Neural crest cell (in vitro differentiated cells): ENCODE data around the gene RNF220. TPM values are rescaled to one million over a fixed set of nuclear protein-coding genes. Genes with fewer than 3 reads are reported as not detected.

Source experiments
- DNase-seq: peaks from one replicate; pipeline ENCODE4 v3.0.0; 2021; ENCODE audit warnings: low read depth, mixed read lengths, low spot score
- H3K27ac Mint-ChIP-seq: one replicate; pipeline ENCODE4 v1.8.0; 2021; ENCODE audit warnings: mild to moderate bottlenecking, mixed read lengths; ENCODE audit not compliant: unreplicated experiment
- H3K27me3 Mint-ChIP-seq: 2 replicates; pipeline ENCODE4 v1.8.0; 2021; ENCODE audit warnings: low read depth, mild to moderate bottlenecking, mixed read lengths
- H3K36me3 Mint-ChIP-seq: 2 replicates; pipeline ENCODE4 v1.8.0; 2021; ENCODE audit warnings: low read depth, mild to moderate bottlenecking, mixed read lengths
- H3K4me1 Mint-ChIP-seq: 2 replicates; pipeline ENCODE4 v1.8.0; 2021; ENCODE audit warnings: mixed read lengths
- H3K4me3 Mint-ChIP-seq: one replicate; pipeline ENCODE4 v1.8.0; 2021; ENCODE audit warnings: mild to moderate bottlenecking, mixed read lengths
- H3K9me3 Mint-ChIP-seq: 2 replicates; pipeline ENCODE4 v1.8.0; 2021; ENCODE audit warnings: mixed read lengths
- total RNA-seq: library from RNA; stranded (reverse); gene quantifications from 2 replicates; pipeline ENCODE4 v1.2.1, GENCODE V29; 2021
- TF ChIP-seq, protein P1 (sequence below): fragments of 200-600 bp; sonication (generic); conservative IDR thresholded peaks from 2 replicates; pipeline ENCODE4 v1.5.0; 2021; ENCODE audit warnings: antibody characterized with exemption, mild to moderate bottlenecking

RNF220 gene
- total RNA-seq, 1 donor from 2014 or later, result 96.7 TPM

DNA sequence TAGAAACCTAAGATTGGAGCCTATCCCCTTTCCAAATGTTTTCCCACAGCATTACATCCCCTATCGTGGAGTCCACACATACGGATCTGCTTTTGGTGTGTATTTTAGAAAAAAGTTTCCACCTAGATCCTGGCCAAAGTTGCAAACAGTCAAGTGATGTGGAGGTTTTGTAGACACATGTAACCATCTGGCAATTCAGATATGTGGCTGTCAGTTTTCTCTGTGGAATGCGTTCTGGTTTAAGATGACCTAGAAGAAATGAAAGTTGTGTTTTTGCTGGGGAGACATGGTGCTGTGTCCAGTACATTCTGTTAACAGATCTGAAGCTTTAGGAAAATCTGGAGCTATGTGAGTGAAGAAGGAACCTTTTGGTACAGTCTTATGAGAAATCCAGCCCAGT lies 14.8 kb downstream of the RNF220 start:
- DNase-seq, result no peak
- TF ChIP-seq, protein P1, sequence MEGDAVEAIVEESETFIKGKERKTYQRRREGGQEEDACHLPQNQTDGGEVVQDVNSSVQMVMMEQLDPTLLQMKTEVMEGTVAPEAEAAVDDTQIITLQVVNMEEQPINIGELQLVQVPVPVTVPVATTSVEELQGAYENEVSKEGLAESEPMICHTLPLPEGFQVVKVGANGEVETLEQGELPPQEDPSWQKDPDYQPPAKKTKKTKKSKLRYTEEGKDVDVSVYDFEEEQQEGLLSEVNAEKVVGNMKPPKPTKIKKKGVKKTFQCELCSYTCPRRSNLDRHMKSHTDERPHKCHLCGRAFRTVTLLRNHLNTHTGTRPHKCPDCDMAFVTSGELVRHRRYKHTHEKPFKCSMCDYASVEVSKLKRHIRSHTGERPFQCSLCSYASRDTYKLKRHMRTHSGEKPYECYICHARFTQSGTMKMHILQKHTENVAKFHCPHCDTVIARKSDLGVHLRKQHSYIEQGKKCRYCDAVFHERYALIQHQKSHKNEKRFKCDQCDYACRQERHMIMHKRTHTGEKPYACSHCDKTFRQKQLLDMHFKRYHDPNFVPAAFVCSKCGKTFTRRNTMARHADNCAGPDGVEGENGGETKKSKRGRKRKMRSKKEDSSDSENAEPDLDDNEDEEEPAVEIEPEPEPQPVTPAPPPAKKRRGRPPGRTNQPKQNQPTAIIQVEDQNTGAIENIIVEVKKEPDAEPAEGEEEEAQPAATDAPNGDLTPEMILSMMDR, result no peak
- peaks cover 50% of the 10 kb centered on the region for H3K4me1 Mint-ChIP-seq
- no peaks in the 10 kb centered on the region for H3K9me3 Mint-ChIP-seq
- no peaks in the 10 kb centered on the region for H3K36me3 Mint-ChIP-seq
- peaks cover 78% of the 10 kb centered on the region for H3K27me3 Mint-ChIP-seq
- no peak overlapping the region for H3K27ac Mint-ChIP-seq
- no peak overlapping the region for H3K4me3 Mint-ChIP-seq

DNA sequence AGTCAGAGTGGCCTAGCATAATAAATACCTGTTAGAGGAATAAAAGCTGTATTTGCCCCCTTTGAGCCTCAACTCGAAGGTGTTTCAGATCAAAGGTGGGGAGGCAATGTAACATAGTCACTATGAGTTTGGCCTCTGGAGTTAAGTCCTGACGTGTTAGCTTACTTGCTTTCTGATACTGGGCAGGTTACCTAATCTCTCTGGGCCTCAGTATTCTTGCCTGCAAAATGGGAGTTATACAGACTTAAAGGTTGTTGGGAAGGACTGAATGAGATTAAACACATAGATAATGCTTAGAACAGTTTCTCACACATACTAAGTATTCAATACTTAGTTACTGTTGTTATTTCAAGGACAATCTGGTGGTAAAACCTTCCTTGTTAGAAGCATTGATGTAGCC lies 15.5 kb downstream of the RNF220 start:
- peak overlapping the region; percentile 29 for H3K4me3 Mint-ChIP-seq
- H3K9me3 Mint-ChIP-seq, result no peaks in the 10 kb centered on the region
- no peak overlapping the region for H3K27ac Mint-ChIP-seq
- no peaks in the 10 kb centered on the region for H3K36me3 Mint-ChIP-seq
- H3K27me3 Mint-ChIP-seq, result peaks cover 84% of the 10 kb centered on the region
- TF ChIP-seq, protein P1, result no peak
- H3K4me1 Mint-ChIP-seq, result peaks cover 50% of the 10 kb centered on the region
- DNase-seq, result no peak

DNA sequence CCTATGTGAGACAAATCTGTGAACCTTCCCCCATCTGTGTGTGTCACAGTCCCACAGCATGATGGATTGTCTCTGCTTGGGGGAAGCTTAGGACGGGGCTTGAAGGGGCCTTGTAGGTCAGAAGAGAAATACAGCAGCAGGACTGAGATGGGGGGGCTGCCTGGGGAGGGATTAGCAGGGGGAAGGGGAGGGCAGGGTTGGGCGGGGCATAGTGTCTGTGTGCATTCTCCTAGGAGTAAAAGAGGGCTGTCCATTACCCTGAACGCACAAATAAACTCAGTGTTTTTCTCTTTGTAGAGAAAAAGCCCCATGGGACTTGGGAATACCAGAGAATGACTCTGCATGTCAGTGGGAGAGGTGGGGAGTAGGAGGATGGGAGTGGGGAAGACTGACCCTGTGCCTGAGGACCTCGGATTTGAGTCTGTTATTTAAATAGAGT lies 16.4 kb downstream of the RNF220 start:
- TF ChIP-seq, protein P1, result no peak
- no peaks in the 10 kb centered on the region for H3K36me3 Mint-ChIP-seq
- no peaks in the 10 kb centered on the region for H3K9me3 Mint-ChIP-seq
- H3K27ac Mint-ChIP-seq, result peak overlapping the region; percentile 71
- H3K4me3 Mint-ChIP-seq, result peak overlapping the region; percentile 52
- peaks cover 45% of the 10 kb centered on the region for H3K4me1 Mint-ChIP-seq
- peaks cover 83% of the 10 kb centered on the region for H3K27me3 Mint-ChIP-seq
- DNase-seq, result no peak

DNA sequence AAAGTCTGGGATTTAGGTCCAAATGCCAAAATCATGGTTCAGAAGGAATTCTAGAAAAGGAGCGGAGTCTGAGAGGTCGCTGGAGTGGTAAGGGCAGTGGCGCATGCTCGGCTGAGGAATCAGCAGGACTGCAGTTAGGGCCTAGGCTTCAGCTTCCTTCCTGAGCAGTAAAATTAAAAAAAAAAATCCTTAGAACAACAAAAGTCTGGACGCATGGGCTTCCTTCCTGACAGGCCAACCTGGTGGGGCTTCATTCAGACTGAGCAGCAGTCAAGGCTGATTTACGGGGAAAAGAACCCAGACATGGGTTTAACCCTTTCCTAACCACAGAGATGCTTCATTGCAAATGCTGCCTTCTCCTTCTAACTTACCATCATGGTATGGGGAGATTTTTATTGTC lies 17.1 kb downstream of the RNF220 start:
- H3K9me3 Mint-ChIP-seq, result no peaks in the 10 kb centered on the region
- peaks cover 81% of the 10 kb centered on the region for H3K27me3 Mint-ChIP-seq
- H3K27ac Mint-ChIP-seq, result no peak overlapping the region
- H3K4me1 Mint-ChIP-seq, result peaks cover 41% of the 10 kb centered on the region
- no peak for DNase-seq
- no peaks in the 10 kb centered on the region for H3K36me3 Mint-ChIP-seq
- no peak overlapping the region for H3K4me3 Mint-ChIP-seq
- TF ChIP-seq, protein P1, result no peak

DNA sequence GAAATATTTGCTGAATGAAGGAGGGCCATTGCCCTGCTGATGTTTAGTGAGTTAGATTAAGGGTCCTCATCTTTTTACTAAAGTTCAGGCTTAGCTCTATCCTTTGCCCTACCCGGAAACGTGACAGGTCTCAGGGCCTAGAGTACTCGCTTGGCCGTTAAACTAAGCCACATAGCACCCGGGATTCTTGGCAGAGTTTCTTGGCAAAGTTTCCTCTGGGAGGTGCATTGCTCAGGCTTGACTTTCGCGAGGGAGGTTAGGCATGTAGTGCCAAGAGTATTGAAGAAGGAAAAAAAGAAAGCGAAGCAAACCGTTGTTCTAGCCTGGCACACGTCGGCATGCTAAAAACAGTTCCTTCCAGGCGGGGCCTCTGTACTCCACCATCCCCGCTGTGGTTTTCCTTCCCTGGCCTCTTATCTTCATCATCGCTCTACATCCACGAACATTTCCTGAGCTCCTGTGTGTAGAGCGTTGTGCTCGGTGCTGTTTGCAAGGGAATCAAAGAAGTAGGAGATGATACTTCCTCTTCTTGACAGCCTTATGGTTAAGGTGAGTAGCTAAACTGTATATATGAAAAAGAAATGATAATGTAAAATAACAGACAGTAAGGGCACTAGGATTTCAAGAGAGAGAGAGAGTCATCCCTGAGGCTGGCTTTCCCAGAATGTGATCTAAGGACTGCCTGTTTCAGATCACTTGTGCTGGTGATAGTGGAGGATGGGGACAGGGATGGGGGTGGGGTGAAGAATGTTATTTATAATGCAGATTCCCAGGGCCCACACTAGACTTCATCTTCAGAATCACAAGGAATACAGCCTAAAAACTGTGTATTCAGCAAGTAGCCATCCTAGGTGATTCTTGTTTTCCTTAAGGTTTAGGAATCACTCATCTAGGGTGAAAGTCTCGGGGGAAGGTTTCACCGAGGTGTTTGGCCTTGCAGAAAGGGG lies 18.8 kb downstream of the RNF220 start:
- no peak for DNase-seq
- Mint-ChIP-seq H3K4me1 (peaks cover 37% of the 10 kb centered on the region), H3K9me3 (no peaks in the 10 kb centered on the region), H3K36me3 (no peaks in the 10 kb centered on the region), H3K4me3 (no peak overlapping the region), H3K27me3 (peaks cover 86% of the 10 kb centered on the region), H3K27ac (no peak overlapping the region)
- TF ChIP-seq, protein P1, result no peak
